GM12801 (cell line): Measurements from ENCODE around the gene CCDC192.

Source experiments
- TF ChIP-seq, protein P1 (sequence below): IDR thresholded peaks from one replicate; pipeline ENCODE4 v1.5.1; 2011; ENCODE audit warnings: control low read depth; ENCODE audit not compliant: insufficient read length; ENCODE audit errors: extremely low read depth

The CCDC192 gene, protein sequence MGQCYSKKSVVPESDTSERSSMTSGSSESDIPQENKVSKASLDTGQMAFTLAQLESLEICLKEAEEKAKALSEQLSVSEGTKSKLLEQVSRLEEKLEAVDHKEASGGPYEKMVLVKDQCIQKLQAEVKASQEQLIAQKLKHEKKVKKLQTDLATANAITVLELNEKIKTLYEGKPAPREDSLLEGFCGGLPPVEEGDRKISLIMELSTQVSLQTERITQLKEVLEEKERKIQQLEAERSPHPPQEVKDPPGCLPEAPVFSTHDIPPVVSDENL

DNA sequence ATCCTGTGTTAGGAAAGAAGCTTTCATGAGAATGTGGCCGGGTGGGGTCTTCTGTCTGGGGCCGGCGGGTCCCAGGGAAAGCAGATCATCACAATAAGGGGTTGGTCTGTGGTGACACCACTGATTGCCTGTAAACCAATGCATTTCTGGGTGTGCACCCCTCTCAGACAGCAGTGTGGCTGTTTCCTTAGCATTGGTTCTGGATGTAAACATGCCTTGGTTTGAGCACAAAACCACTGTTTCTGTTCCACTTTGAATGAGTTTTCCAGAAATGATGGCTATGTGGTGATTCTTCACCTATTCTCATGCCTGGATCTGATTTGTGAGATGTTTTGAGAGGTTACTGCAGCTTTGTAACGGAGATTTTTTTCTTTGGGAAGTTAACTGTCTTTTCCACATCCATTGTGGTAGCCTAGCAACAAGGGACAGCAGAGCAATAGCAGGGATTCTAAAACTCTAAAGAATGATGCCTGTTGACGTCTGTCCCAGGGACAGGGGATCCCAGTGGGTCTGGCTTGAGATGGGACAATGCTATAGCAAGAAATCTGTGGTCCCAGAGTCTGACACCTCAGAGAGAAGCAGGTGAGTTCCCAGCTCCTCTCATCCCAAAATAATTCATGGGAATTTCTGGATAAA lies at the start of gene CCDC192:
Gene CCDC192, plus strand, starts transcription at position 466 of the 636 bp plus-strand sequence. Its CDS starts 55 bp downstream, at position 521.
- TF ChIP-seq, protein P1, sequence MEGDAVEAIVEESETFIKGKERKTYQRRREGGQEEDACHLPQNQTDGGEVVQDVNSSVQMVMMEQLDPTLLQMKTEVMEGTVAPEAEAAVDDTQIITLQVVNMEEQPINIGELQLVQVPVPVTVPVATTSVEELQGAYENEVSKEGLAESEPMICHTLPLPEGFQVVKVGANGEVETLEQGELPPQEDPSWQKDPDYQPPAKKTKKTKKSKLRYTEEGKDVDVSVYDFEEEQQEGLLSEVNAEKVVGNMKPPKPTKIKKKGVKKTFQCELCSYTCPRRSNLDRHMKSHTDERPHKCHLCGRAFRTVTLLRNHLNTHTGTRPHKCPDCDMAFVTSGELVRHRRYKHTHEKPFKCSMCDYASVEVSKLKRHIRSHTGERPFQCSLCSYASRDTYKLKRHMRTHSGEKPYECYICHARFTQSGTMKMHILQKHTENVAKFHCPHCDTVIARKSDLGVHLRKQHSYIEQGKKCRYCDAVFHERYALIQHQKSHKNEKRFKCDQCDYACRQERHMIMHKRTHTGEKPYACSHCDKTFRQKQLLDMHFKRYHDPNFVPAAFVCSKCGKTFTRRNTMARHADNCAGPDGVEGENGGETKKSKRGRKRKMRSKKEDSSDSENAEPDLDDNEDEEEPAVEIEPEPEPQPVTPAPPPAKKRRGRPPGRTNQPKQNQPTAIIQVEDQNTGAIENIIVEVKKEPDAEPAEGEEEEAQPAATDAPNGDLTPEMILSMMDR: no peak

DNA sequence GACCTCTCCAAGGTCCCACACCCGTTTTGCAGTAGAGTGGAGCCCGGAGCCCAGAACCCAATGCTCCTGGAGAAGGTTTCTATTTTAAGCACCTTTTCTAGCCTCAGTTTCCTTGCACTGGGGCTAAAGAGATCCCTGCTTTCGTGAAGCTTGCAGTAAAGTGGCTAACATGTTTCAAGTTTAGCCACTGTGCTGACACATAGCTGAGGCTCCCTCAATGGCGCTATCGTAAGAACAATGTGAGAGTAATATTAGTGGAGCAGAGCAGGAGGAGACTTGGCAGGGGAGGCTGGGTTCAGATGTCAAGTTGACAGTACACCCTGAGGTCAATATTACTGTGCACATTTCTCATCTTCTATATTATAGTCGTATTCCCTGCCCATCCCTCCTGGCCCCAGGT lies 46.4 kb upstream of the CCDC192 start:
- TF ChIP-seq, protein P1: no peak

DNA sequence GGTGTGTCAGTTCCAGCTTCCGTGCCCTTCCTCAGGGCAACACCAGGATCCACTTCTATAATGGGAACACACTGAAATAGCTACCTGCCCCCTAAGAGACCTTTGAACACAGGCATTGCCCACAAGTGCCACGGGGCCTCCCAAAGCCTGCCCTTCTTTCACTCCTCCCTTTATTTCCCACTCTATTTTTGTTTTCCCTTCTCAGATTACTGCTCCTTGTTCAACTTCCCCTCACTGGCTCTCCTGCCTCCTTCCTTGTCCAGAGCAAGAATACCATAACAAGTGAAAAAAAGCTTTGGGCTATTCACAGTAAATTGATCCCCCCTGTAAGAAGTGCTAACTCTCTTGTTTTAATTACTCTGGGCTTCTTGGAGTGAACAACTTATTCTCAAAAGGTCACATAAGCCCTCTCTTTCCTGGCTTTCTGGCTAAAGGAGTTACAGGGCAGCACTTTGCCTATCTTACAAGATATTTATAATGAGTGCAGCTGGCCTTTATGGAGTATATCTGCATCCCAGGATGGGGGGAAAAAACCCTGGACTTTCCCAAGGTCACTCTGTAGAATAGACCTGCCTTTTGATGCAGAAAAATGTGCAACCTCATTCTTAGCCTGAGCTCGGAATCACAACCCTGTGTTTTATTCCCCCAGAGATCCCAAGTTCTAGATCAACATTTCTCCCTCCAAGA lies 43.0 kb upstream of the CCDC192 start:
- TF ChIP-seq, protein P1: no peak

DNA sequence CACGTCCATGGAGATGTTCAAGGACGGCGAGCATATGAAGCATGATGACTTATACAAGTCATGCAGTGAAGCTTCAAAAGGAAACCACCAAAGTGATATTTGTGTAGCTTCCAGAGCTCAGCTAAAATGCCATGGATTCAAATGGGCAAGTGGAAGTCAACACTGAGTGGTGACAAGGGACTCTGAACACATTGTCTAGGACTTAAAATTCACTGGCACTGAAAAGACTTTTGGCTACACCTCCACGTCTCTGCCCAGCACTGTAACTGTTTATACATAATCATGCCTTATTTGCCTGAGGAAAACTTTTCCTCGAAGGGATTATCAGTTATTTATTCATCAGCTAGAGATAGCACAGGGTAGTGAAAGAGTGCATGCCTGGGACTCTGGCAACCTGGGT lies 39.1 kb upstream of the CCDC192 start:
- TF ChIP-seq, protein P1: no peak

DNA sequence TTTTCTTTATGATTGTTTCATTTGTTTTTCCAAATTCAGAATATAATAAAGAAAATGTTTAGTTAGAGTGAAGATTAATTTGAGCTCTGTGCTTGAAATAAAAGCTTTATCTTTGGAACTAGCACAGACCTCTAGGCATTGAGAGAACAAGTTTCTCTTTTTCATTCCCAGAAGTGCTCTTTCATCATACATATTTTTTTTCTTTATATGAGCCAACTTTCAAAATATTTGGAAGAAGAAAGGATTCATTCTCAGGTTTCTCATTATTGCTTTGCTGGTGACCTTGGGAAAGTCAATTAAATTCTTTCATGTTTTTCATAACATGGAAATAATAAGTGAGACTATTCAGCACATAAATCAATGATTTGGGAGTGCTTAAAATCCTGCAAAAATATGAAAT lies 37.5 kb upstream of the CCDC192 start:
- TF ChIP-seq, protein P1: no peak

DNA sequence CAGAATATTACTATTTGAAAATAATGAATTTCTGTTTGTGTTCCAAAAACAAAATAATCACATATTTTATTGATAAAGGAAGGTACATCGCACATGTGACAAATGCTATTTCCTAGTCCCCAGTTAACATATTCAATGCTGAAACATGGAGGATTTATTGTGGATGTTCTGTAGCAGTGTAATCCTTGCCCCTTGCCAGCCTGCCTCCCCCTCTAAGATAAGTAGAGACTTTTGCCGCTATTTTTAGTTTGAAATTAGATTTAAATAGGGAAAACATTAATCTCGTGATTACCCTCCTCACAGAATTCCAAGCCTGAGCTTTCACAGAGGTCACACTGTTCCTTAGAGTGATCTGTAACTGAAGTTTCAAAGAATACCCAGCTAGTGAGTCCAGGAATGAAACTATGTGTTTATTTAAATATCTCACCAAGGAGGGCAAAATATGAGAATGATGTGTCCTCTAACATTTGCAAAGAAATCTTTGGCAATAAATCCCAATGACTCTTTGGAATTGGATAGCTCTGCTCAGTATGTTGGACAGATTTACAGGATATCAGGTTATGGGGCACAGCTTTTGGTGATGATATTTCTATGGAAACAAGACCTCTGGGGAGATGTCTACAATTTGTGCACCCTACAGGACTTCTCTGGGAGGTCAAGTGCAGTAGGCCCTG lies 37.0 kb upstream of the CCDC192 start:
- TF ChIP-seq, protein P1: no peak

DNA sequence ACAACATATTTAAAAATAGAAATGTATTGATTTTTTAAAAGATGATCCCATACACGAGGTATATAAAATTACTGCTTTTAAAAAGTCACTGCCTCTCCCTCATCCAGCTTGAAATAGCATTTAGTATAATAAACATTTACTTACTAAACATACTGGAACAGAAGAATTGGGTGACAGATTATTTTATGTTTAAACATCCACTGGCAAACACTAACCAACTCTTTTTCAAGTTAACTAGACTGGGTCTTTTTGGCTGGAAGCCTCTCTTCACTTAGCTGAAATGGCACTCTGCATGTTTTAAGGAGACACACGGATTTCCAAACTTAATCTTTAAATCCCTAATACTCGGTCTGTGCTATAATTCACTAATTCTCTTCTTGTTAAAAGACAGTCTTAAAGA lies 35.3 kb upstream of the CCDC192 start:
- TF ChIP-seq, protein P1: no peak
